DND-41 (cell line): Measurements from ENCODE around the gene THSD4.

Experiments used
- CTCF ChIP-seq: IDR thresholded peaks from 2 replicates; pipeline ENCODE4 v1.5.1; 2012; ENCODE audit warnings: borderline replicate concordance, low read length, moderate library complexity, mild to moderate bottlenecking; ENCODE audit not compliant: poor library complexity, severe bottlenecking; ENCODE audit errors: extremely low read depth
- EZH2 ChIP-seq: IDR thresholded peaks from 3 replicates; pipeline ENCODE4 v1.6.1; 2012; ENCODE audit warnings: borderline replicate concordance, low read depth, mild to moderate bottlenecking, moderate library complexity, low read length, inconsistent platforms; ENCODE audit not compliant: severe bottlenecking

GRCh38 chr15:71679793-71680353 lies 564.6 kb downstream of the THSD4 start:
- TF ChIP-seq EZH2 (no peak), CTCF (no peak)
